Mucosa of stomach (tissue), 1 donor: Measurements from ENCODE around the gene CELSR1.

ENCODE experiments used
- H3K27me3 ChIP-seq: one replicate; pipeline ENCODE4 v1.7.0; 2013; ENCODE audit warnings: mild to moderate bottlenecking, low read length; ENCODE audit not compliant: control insufficient read depth, insufficient read depth
- H3K36me3 ChIP-seq: one replicate; pipeline ENCODE4 v1.7.0; 2013; ENCODE audit warnings: low read length; ENCODE audit not compliant: control insufficient read depth, insufficient read depth
- H3K4me1 ChIP-seq: one replicate; pipeline ENCODE4 v1.7.0; 2013; ENCODE audit warnings: mild to moderate bottlenecking, low read length; ENCODE audit not compliant: control insufficient read depth, insufficient read depth
- H3K4me3 ChIP-seq: one replicate; pipeline ENCODE4 v1.7.0; 2013; ENCODE audit warnings: low read length
- H3K9ac ChIP-seq: one replicate; pipeline ENCODE4 v1.7.0; 2013; ENCODE audit warnings: mild to moderate bottlenecking, low read length, moderate library complexity
- H3K9me3 ChIP-seq: one replicate; pipeline ENCODE4 v1.7.0; 2013; ENCODE audit warnings: mild to moderate bottlenecking, low read length, moderate library complexity; ENCODE audit not compliant: control insufficient read depth
- donor health status: Pancreatic carcinoma.

The CELSR1 gene

DNA sequence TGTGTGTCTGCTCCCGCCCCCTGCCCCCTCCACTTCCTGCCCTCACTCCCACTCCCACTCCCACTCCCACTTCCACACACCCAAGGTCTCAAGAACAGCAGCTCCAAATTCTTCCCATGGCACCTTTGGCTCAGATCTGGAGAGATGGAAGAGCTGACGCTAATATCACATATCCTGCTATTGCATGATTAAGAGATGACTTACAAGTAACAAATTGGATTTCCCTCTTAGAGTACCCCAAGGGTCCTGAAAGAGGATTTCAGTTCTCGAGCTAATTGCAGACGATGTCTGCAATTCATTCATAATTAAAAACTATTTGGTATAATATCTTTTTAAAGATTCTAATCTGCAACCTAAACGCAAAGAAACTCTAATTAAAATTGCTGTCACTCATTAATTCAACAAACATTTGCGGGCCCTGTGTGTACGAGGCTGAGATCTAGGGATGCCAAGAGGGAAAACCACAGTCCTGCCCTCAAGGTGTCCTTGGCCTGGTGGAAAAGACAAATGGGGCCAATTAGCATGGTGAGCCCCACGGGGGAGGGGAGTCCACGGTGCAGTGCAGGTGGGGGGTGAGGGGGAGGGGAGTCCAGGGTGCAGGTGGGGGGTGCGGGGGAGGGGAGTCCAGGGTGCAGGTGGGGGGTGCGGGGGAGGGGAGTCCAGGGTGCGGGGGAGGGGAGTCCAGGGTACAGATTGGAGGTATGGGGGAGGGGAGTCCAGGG lies 50.3 kb downstream of the CELSR1 start:
- Histone ChIP-seq H3K4me1 (no peaks in the 10 kb centered on the region), H3K27me3 (no peaks in the 10 kb centered on the region), H3K36me3 (no peaks in the 10 kb centered on the region), H3K4me3 (no peak overlapping the region), H3K9me3 (no peaks in the 10 kb centered on the region), H3K9ac (no peak overlapping the region)

DNA sequence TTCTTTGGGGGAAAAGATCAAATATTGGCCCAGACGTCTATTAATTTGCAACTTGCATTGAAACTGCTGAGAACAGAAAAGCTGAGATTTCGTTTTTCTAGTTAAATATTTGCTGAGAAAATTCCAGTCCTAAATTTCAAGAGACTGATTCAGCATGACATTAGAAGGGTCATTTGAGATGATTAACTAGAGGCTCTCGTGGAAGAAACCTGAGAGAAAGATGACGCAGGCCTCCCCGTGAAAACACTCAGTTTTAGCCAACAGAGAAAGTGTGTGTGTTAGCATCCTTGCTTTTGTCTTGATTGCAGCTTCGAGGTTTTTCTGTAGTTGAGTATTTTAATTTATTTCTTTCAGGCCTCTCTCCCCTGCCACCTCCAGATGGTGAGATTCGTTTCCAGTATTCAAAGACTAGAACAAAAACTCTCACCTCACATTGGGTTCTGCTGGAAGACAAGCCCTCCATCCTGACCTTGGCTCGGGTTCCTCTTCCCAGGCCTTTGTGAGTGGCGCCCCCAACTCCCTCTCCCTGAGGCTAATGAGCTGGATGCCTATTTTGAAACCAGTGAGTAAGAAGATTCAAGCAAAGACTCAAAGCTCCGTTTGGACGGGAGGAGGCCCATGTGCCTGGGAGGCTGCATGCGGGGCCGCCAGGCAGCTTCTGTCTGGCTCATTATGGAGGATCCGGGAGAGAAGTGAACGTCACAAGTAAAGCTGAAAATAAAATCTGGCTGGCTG lies 52.4 kb downstream of the CELSR1 start:
- H3K9me3 ChIP-seq = no peaks in the 10 kb centered on the region
- no peaks in the 10 kb centered on the region for H3K36me3 ChIP-seq
- no peaks in the 10 kb centered on the region for H3K27me3 ChIP-seq
- no peak overlapping the region for H3K9ac ChIP-seq
- no peak overlapping the region for H3K4me3 ChIP-seq
- no peaks in the 10 kb centered on the region for H3K4me1 ChIP-seq

DNA sequence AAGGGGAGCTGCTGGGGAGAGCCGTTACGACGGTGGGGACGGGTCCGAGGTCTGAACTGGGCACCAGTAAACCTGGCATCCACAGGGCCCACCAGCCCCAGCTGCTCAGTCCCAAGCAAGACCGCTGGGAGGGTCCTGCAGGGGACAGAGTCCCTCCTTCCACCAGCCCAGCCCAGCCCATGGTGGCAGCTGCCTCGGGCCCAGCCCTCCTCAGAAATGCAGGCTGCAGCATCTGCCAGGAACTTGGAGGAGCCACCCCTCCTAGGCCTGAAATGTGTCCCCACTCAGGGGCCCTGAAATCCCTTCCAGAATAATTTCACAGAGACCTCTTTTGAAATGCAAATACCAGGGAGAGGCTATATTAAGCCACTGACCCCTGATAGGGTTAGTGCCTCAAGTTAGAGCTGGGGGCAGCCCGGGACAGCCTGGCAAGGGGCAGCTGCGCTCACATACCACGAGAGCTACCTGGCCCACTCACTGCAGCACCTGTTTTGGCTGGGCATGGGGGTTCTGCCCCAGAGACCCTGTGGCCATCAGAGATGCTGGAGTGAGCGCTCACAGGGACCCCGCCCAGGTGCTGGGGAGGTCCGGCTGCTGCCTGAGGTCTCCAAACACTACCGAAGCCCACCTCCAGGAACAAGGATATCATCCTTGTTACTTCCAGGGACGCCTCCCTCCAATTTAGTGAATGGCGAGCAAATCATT lies 53.1 kb downstream of the CELSR1 start:
- no peaks in the 10 kb centered on the region for H3K27me3 ChIP-seq
- H3K9ac ChIP-seq = no peak overlapping the region
- H3K36me3 ChIP-seq = no peaks in the 10 kb centered on the region
- no peak overlapping the region for H3K4me3 ChIP-seq
- no peaks in the 10 kb centered on the region for H3K4me1 ChIP-seq
- no peaks in the 10 kb centered on the region for H3K9me3 ChIP-seq

DNA sequence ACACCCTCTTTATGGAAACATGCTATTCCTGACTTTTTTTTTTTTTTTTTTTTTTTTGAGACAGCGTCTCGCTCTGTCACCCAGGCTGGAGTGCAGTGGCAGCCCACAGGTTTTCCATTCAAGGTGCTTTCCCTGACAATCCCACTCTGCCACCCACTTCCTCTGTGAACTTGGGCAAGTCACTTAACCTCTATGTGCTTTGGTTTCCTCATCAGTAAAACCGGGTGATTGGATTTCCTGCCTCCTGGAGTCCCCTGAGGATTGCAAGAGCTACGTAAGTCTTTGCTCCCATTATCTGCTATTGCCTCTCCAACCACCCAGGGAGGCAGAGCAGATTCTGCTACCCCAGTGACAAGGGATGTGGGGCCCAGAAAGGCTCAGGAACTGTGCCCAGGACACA lies 54.1 kb downstream of the CELSR1 start:
- H3K9me3 ChIP-seq = no peaks in the 10 kb centered on the region
- H3K36me3 ChIP-seq = no peaks in the 10 kb centered on the region
- H3K27me3 ChIP-seq = no peaks in the 10 kb centered on the region
- no peak overlapping the region for H3K9ac ChIP-seq
- H3K4me1 ChIP-seq = no peaks in the 10 kb centered on the region
- no peak overlapping the region for H3K4me3 ChIP-seq

DNA sequence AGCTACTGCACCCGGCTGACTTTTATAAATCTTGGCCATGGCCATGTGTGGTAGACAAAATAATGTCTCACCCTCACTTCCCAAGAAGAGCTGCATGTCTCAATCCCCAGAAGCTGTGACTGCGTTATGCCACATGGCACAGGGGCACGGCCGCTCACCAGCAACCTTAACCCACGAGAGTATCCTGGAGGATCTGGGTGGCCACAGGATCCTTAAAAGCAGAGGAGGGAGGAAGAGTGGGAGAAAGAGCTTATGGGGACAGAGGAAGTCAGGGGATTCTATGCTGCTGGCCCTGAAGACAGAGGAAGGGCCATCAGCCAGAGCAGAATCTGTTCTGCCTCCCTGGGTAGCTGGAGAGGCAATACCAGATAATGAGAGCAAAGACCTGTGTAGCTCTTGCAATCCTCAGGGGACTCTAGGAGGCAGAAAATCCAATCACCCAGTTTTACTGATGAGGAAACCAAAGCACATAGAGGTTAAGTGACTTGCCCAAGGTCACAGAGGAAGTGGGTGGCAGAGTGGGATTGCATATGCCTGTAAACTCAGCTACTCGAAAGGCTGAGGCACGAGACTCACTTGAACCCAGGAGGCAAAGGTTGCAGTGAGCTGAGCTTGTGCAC lies 55.3 kb downstream of the CELSR1 start:
- no peaks in the 10 kb centered on the region for H3K9me3 ChIP-seq
- no peaks in the 10 kb centered on the region for H3K4me1 ChIP-seq
- no peak overlapping the region for H3K9ac ChIP-seq
- no peaks in the 10 kb centered on the region for H3K36me3 ChIP-seq
- peaks cover 4% of the 10 kb centered on the region for H3K27me3 ChIP-seq
- no peak overlapping the region for H3K4me3 ChIP-seq

DNA sequence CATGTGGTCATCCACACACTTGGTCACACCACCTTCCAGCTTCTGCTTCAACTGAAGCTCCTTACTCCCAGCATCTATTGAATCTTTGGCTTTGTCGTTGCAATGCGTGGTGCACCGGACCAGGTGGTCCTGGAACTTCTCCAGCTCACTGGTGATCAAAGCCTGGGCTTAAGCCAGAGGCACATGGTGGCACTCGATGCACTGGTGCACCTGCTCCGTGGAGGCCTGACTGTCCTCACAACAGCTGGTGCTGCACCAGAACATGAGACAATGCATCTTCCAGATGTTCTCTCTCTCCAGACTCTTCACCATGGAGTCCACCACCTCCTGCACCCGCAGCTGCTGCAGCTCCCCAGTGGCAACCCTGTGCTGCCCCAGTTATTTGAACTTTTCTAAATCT lies 56.0 kb downstream of the CELSR1 start:
- H3K36me3 ChIP-seq = no peaks in the 10 kb centered on the region
- H3K9ac ChIP-seq = no peak overlapping the region
- no peaks in the 10 kb centered on the region for H3K4me1 ChIP-seq
- no peak overlapping the region for H3K4me3 ChIP-seq
- peaks cover 4% of the 10 kb centered on the region for H3K27me3 ChIP-seq
- no peaks in the 10 kb centered on the region for H3K9me3 ChIP-seq

DNA sequence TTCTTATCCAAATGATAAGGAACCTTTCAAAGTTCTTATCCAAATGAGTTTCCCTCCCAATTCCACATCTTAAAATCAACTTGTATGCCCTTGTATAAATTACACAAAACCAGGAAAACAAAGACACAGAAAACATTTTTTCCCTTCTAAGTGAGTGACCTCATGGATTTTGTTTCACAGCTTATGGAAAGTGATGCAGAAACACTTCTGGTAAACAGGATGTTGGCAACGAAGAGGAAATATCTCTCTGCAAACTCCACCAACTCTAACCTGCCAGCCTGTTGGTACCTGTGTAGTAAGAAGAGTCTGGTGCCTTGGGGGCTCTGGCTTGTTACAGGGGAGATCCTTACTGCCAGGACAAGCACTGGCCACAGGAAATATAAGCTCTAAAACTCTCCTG lies 57.0 kb downstream of the CELSR1 start:
- H3K9ac ChIP-seq = no peak overlapping the region
- no peaks in the 10 kb centered on the region for H3K9me3 ChIP-seq

DNA sequence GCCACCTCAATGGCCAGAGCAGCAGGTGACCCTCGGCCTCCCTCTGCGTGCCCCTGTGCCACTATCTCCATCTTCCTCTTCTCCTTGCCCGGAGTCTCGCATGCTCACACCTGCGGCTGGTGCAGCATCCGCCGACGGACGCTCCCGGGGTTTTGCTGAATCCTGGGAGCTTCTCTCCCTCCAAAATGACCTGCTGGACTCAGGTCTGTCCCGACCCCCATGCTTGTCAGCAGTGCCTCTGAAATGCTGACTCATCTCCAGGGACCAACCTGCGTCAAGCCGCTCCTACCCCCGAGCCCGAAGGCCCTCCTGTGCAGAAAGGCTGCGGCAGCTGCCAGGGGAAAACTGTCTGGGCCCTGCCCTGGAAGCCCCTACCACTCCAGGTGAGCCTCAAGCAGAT lies 58.4 kb downstream of the CELSR1 start:
- Histone ChIP-seq H3K4me3 (no peak overlapping the region), H3K9me3 (no peaks in the 10 kb centered on the region), H3K9ac (no peak overlapping the region), H3K4me1 (no peaks in the 10 kb centered on the region), H3K27me3 (peaks cover 4% of the 10 kb centered on the region), H3K36me3 (no peaks in the 10 kb centered on the region)

More for the DNA sequence above, 57.0 kb downstream of the CELSR1 start:
- no peaks in the 10 kb centered on the region for H3K4me1 ChIP-seq
- peaks cover 4% of the 10 kb centered on the region for H3K27me3 ChIP-seq
- H3K36me3 ChIP-seq = no peaks in the 10 kb centered on the region
- H3K4me3 ChIP-seq = no peak overlapping the region

DNA sequence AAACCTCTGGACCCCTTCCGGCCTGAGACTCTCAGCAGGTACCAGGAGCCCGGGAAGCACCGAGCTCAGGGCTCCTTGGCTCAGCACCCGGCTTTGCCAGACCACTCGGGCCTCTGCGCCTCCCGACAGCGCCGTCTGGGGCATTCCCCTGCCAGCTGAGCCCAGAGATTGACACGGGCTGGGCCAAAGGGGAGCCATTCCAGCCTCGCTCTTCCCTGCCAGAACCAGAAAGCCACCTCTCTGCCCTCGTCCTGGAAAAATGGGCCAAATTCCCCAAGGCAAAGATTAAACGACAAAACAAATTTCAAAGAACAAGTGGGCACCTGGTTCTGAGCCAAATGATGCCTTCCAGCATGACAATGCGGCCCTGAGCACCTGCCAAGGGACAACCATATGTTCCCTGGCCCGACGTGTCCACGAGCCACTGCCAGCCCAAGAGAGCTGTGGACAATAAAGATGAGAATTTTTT lies 59.3 kb downstream of the CELSR1 start:
- no peaks in the 10 kb centered on the region for H3K9me3 ChIP-seq
- H3K36me3 ChIP-seq = no peaks in the 10 kb centered on the region
- no peaks in the 10 kb centered on the region for H3K4me1 ChIP-seq
- H3K9ac ChIP-seq = no peak overlapping the region
- peaks cover 4% of the 10 kb centered on the region for H3K27me3 ChIP-seq
- no peak overlapping the region for H3K4me3 ChIP-seq

DNA sequence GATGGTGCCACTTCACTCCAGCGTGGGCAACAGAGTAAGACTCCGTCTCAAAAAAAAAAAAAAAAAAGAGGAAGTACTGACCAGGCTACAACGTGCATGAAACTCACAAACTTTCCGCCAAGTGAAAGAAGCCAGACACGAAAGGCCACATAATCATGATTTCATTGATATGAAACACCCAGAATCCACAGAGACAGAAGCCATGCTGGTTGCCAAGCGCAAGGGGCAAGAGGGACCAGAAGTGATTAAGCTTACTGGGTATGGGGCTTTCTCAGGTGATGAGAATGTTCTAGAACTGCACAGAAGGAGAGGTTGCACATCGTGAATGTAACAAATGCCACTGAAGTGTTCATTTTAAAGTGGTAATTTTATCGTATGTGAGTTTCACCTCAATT lies 60.9 kb downstream of the CELSR1 start:
- peaks cover 4% of the 10 kb centered on the region for H3K27me3 ChIP-seq

DNA sequence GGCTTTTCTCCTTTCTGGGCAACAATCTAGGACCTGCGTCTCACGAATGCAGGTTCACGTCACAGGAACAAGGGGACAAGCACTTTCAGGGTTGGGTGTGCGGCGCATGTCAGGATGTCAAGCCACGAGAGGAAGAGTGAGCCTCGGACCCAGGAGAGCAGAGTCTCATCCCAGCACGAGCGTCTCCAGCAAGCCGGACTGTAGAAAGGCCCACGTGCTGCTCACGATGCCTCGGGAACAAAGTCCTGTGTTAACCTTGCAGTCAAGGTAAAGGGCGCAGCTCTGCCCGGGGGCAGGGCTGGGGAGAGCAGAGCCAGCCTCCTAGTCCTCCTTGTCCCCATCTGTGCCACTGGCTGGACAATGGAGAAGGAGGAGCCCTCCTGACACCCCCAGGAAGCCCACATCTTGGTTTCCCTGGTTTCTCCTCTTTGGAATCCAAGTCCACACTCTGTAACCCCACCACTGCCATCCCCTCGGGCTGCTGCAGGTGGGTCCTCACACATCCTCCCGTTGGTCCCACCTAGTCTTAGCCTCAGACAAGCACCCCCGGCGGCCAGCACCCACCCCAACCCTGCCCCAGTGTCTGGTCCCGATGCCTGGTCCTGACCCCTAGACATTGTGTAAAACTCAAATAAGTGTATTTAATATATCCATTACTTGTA lies 63.4 kb downstream of the CELSR1 start:
- Histone ChIP-seq H3K9ac (no peak overlapping the region), H3K4me1 (no peaks in the 10 kb centered on the region), H3K4me3 (no peak overlapping the region), H3K27me3 (peaks cover 4% of the 10 kb centered on the region), H3K36me3 (no peaks in the 10 kb centered on the region), H3K9me3 (no peaks in the 10 kb centered on the region)

More for the DNA sequence above, 60.9 kb downstream of the CELSR1 start:
- Histone ChIP-seq H3K4me3 (no peak overlapping the region), H3K9ac (no peak overlapping the region), H3K4me1 (no peaks in the 10 kb centered on the region), H3K36me3 (no peaks in the 10 kb centered on the region), H3K9me3 (no peaks in the 10 kb centered on the region)
